Measurements from ENCODE around the gene ARRB1.

Gene ARRB1

DNA sequence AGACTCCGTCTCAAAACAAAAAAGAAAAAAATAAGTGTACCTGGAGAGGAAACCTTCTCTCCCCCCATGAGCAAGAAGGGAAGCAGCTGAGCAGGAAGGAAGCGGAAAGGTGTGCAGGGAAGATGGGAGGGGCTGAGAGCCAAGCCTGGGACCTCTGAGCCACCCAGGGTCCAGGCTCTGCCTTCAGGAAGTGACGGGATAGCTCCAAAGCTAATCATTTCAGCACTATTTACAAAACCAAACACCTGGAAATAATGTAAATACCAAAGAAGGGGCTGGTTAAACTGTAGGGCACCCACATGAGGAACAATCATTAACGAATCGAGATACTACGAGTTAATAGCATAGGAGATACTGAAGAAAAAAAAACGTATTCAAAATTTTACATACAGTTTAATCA is 27.9 kb downstream of the ARRB1 start:
- H3K4me3 ChIP-seq (ENCODE audit: low read length), result no peak overlapping the region
- DNase-seq (ENCODE audit: low read depth, low spot score), result no peak
- H3K4me1 ChIP-seq (ENCODE audit: control insufficient read depth, insufficient read depth, low read length), result no peaks in the 10 kb centered on the region; the same call in 1 of the 2 replicates
- H3K9me3 ChIP-seq (ENCODE audit: control insufficient read depth, insufficient read depth, low read length), result no peaks in the 10 kb centered on the region
- no peaks in the 10 kb centered on the region for H3K36me3 ChIP-seq (ENCODE audit: control insufficient read depth, insufficient read depth, low read length)
- H3K27ac ChIP-seq (ENCODE audit: low read length), result no peak overlapping the region
- WGBS (ENCODE audit: insufficient coverage, insufficient read length), result no CpG with 5 or more reads among the region's 7 CpGs
- H3K27me3 ChIP-seq (ENCODE audit: control insufficient read depth, insufficient read depth, low read length), result no peaks in the 10 kb centered on the region

DNA sequence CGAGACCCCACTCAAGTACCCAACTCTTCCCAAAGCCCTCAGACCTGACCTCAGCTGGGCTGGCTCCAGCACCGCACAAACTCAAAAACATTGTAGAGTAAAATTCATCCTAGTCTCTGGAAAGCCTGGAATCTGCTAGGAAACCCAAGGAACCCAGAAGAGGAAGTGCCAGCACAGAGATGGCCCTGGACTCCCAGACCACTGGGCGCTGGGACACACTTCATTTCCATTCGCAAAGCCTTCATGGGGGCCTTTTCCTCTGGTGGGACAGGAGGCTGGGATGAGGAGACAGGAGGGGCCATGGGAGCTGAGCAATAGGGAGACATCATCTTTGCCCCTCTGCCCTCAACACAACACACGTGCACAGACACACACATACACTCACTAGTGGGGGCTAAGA is 30.8 kb downstream of the ARRB1 start:
- H3K27ac ChIP-seq (ENCODE audit: low read length), result no peak overlapping the region
- no peak overlapping the region for H3K4me3 ChIP-seq (ENCODE audit: low read length)
- no peaks in the 10 kb centered on the region for H3K36me3 ChIP-seq (ENCODE audit: control insufficient read depth, insufficient read depth, low read length)
- no peaks in the 10 kb centered on the region for H3K27me3 ChIP-seq (ENCODE audit: control insufficient read depth, insufficient read depth, low read length)
- H3K9me3 ChIP-seq (ENCODE audit: control insufficient read depth, insufficient read depth, low read length), result no peaks in the 10 kb centered on the region
- H3K4me1 ChIP-seq (ENCODE audit: control insufficient read depth, insufficient read depth, low read length), result peaks cover 2% of the 10 kb centered on the region; the same call in 1 of the 2 replicates
- DNase-seq (ENCODE audit: low read depth, low spot score), result no peak
- no CpG with 5 or more reads among the region's 5 CpGs for WGBS (ENCODE audit: insufficient coverage, insufficient read length)

DNA sequence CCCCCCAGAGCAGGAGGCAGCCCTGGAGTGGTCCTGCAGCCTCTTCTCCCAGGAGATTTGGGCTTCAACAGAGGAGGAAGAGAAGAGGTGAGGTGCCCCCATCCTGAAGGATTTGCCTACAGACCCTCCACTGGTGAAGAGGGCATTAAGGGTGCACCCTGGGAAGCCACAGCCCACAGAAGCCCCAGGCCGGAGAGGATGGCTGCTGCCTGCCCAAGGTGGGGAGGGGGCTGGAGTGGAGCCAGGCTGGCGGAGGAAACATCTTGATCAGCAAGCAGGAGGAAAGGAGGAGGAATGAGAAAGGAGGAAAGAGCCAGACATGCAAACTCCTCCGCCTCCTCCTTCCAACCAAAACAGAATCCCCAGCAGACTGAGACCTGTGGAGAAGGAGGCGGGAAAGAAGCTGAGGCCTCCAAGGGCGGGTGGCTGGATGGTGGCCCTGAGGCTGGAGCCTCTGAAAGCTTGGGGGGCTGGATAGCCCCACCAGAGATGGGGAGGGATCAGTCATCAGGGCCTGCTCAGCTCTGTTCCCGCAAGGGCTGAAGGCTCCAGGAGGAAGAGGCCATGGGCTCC is 31.3 kb downstream of the ARRB1 start:
- H3K27ac ChIP-seq (ENCODE audit: low read length), result no peak overlapping the region
- no CpG with 5 or more reads among the region's 6 CpGs for WGBS (ENCODE audit: insufficient coverage, insufficient read length)

DNA sequence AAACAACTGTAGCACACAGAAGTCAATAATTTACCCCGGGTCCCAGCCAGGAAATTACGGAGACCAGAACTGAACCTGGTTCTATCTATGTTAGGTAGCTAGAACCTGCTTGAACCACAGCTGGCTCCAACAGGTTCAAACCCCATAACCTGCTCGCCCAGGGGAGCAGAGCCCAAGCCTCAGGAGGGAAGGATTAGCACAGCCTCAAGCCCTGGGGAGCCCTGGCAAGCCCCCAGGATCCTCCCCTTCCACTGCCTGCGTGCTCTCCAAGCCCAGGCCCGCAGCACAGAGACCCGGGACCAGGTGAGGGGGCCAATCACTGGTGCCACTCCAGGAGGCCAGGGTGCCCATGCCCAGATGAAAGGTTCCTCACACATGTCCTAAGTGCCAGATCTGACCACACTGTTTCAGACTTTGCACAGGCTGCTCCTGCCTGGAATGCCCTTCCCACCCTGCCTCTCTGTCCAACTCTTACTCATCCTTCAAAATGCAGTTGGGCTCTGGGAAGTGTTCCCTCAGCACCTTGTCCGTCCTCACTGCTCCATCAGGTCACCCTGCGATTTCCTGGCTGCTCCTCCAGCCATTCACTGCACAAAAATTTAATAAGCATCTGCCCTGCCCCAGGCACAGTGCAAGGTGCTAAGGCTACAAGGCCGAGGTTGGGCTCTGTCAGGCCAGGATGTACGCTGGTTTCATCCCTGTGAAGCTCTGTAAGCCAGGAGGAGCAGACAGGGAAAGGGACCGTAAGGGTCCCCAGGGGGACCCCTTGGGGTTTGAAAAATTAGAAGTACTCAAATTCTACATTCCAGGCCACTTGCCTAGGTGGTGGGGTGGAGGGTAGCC is 32.2 kb downstream of the ARRB1 start:
- Histone ChIP-seq H3K27me3 (ENCODE audit: control insufficient read depth, insufficient read depth, low read length) (no peaks in the 10 kb centered on the region), H3K27ac (ENCODE audit: low read length) (no peak overlapping the region), H3K4me3 (ENCODE audit: low read length) (no peak overlapping the region), H3K4me1 (ENCODE audit: control insufficient read depth, insufficient read depth, low read length) (peaks cover 2% of the 10 kb centered on the region; the same call in 1 of the 2 replicates), H3K36me3 (ENCODE audit: control insufficient read depth, insufficient read depth, low read length) (no peaks in the 10 kb centered on the region), H3K9me3 (ENCODE audit: control insufficient read depth, insufficient read depth, low read length) (no peaks in the 10 kb centered on the region)
- no CpG with 5 or more reads among the region's 11 CpGs for WGBS (ENCODE audit: insufficient coverage, insufficient read length)
- no peak for DNase-seq (ENCODE audit: low read depth, low spot score)

More for the DNA sequence above, 31.3 kb downstream of the ARRB1 start:
- no peaks in the 10 kb centered on the region for H3K27me3 ChIP-seq (ENCODE audit: control insufficient read depth, insufficient read depth, low read length)
- H3K4me3 ChIP-seq (ENCODE audit: low read length), result no peak overlapping the region
- no peaks in the 10 kb centered on the region for H3K36me3 ChIP-seq (ENCODE audit: control insufficient read depth, insufficient read depth, low read length)
- DNase-seq (ENCODE audit: low read depth, low spot score), result no peak
- no peaks in the 10 kb centered on the region for H3K9me3 ChIP-seq (ENCODE audit: control insufficient read depth, insufficient read depth, low read length)
- H3K4me1 ChIP-seq (ENCODE audit: control insufficient read depth, insufficient read depth, low read length), result peaks cover 2% of the 10 kb centered on the region; the same call in 1 of the 2 replicates

DNA sequence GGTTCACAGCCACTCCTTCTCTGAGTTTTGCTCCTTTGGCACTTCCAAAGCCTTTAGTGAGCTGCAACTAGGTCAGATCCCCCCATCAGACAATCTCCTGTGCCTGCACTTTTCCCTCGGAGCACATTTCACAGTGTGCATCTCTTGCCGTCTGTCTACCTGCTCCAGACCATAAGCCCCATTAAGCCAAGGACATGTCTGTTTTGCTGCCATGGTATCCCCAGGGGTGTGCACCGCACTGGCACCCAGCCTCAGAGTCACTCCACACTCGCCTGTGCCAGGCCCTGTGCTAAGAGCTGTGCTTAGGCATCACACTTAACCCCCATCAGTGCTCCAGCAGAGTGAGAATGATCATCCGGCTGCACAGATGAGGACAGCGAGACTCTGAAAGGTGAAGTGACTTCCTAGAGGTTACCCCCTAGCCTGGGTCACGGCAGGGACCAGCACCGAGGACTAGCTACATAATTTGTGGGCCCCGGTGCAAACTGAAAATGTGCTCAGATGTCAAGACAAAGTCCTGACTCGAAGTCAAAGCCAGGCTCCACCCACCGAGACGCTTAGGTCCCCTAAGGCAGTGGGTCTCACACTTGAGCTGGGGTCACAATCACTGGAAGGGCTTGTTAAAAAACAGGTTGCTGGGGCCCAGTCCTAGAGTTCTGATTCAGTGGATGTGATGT is 33.9 kb downstream of the ARRB1 start:
- no peak overlapping the region for H3K27ac ChIP-seq (ENCODE audit: low read length)
- H3K4me3 ChIP-seq (ENCODE audit: low read length), result no peak overlapping the region
- no peaks in the 10 kb centered on the region for H3K9me3 ChIP-seq (ENCODE audit: control insufficient read depth, insufficient read depth, low read length)
- WGBS (ENCODE audit: insufficient coverage, insufficient read length), result no CpG with 5 or more reads among the region's 12 CpGs
- no peak for DNase-seq (ENCODE audit: low read depth, low spot score)
- no peaks in the 10 kb centered on the region for H3K27me3 ChIP-seq (ENCODE audit: control insufficient read depth, insufficient read depth, low read length)
- H3K36me3 ChIP-seq (ENCODE audit: control insufficient read depth, insufficient read depth, low read length), result no peaks in the 10 kb centered on the region
- peaks cover 2% of the 10 kb centered on the region; the same call in 1 of the 2 replicates for H3K4me1 ChIP-seq (ENCODE audit: control insufficient read depth, insufficient read depth, low read length)

DNA sequence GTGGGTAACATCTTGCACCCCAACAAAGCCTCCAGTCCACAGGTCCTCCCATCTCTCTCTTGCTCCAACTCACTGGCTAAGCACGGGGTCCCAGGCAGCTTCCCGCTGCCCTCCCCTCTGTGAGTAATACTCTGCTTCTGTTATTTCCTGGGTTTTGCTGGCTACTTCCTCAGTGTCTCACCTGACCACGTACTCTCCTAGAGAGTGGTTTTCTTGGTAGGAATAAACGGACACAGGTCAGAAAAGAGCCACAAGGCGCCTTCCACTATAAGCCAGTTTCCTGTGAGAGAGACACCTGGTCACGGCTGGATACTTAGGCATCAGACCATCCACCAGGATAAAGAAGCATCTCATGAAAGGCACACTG is 36.0 kb downstream of the ARRB1 start:
- Histone ChIP-seq H3K27ac (ENCODE audit: low read length) (no peak overlapping the region), H3K36me3 (ENCODE audit: control insufficient read depth, insufficient read depth, low read length) (no peaks in the 10 kb centered on the region), H3K27me3 (ENCODE audit: control insufficient read depth, insufficient read depth, low read length) (no peaks in the 10 kb centered on the region), H3K4me3 (ENCODE audit: low read length) (no peak overlapping the region), H3K9me3 (ENCODE audit: control insufficient read depth, insufficient read depth, low read length) (no peaks in the 10 kb centered on the region), H3K4me1 (ENCODE audit: control insufficient read depth, insufficient read depth, low read length) (peaks cover 2% of the 10 kb centered on the region; the same call in 1 of the 2 replicates)
- WGBS (ENCODE audit: insufficient coverage, insufficient read length), result no CpG with 5 or more reads among the region's 6 CpGs
- DNase-seq (ENCODE audit: low read depth, low spot score), result no peak

DNA sequence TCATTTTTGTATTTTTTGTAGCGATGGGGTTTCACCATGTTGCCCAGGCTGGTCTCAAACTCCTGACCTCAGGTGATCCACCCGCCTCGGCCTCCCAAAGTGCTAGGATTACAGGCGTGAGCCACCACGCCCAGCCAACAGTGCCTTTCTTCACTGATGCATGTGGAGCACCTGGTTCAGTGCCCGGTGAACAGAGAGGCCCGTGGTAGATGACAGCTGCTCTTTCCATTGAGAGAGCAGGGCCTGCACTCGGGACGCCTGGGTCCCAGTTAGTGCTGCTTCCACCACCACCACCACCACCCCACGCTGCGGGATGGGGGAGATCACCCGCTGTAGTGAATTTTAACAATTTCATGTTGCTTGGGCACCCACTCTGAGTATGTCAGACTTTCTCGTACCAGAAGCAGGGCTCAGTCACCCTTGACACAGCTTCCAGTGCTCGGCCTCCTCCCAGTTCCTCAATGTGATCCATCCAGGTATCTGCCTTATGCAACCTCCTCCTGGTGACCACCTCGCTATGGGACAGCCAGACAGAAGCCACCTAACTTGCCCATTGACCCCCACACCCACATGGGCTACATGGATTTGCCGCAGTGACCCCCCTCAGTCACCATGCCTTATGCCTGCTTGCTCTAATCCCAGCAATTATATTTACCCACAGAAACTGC is 36.6 kb downstream of the ARRB1 start:
- no CpG with 5 or more reads among the region's 16 CpGs for WGBS (ENCODE audit: insufficient coverage, insufficient read length)
- no peak overlapping the region for H3K4me3 ChIP-seq (ENCODE audit: low read length)
- no peak for DNase-seq (ENCODE audit: low read depth, low spot score)
- H3K27me3 ChIP-seq (ENCODE audit: control insufficient read depth, insufficient read depth, low read length), result no peaks in the 10 kb centered on the region
- H3K36me3 ChIP-seq (ENCODE audit: control insufficient read depth, insufficient read depth, low read length), result no peaks in the 10 kb centered on the region
- H3K4me1 ChIP-seq (ENCODE audit: control insufficient read depth, insufficient read depth, low read length), result peaks cover 2% of the 10 kb centered on the region; the same call in 1 of the 2 replicates
- no peaks in the 10 kb centered on the region for H3K9me3 ChIP-seq (ENCODE audit: control insufficient read depth, insufficient read depth, low read length)
- no peak overlapping the region for H3K27ac ChIP-seq (ENCODE audit: low read length)

DNA sequence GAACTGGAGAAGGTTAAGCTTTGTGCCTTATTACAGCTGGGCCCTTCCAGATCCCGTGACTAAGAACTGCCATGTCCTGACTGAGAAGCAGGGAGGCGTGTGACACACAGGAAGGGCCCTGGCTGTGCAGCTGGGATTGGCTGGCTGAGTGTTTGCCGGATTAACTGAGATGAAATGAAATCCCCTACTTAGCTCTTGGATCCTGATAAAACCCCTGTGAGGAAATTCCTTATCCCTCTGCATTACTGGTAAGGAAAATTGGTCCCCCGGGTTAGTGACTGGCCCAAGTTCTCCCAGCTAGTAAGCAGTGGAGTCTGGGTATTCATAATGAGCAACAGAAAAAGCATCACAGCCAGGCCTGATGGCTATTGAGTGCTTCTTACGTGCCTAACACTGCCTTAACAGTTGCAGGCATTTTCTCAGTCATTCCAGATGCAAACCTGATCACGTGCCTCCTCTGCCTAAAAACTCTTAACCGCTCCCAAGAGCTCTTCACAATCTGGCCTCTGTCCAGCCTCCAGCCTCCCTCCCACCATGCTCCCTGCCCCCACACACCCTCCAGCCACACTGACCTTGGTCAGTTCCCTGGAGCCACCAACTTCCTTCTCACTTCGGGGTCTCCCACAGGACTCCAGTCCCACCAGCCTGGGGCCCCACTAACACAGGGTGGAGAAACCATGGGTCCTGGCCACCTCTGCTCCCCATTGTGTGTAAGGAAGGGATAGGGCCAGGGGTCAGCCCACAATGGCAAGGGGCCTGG is 37.8 kb downstream of the ARRB1 start:
- DNase-seq (ENCODE audit: low read depth, low spot score), result no peak
- Histone ChIP-seq H3K27me3 (ENCODE audit: control insufficient read depth, insufficient read depth, low read length) (no peaks in the 10 kb centered on the region), H3K36me3 (ENCODE audit: control insufficient read depth, insufficient read depth, low read length) (no peaks in the 10 kb centered on the region), H3K9me3 (ENCODE audit: control insufficient read depth, insufficient read depth, low read length) (no peaks in the 10 kb centered on the region), H3K4me3 (ENCODE audit: low read length) (no peak overlapping the region), H3K4me1 (ENCODE audit: control insufficient read depth, insufficient read depth, low read length) (peaks cover 2% of the 10 kb centered on the region; the same call in 1 of the 2 replicates), H3K27ac (ENCODE audit: low read length) (no peak overlapping the region)
- no CpG with 5 or more reads among the region's 8 CpGs for WGBS (ENCODE audit: insufficient coverage, insufficient read length)

DNA sequence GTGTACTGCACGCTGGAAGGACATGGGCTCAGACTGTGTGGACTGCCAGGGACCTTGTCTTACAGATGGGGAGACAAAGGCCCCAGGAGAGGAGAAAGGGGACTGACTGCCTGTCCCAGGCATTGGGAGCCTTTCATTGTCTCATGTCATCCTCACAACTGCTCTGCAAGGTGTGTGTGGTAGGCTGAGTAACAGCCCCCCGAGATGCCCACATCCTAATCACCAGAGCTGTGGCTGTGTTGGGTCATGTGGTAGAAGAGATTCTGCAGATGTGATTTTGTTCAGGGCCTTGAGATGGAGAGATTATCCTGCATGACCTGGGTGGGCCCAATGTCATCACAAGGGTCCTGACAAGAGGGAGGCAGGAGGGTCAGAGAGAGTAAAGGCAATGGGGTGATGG is 39.1 kb downstream of the ARRB1 start:
- Histone ChIP-seq H3K4me3 (ENCODE audit: low read length) (no peak overlapping the region), H3K4me1 (ENCODE audit: control insufficient read depth, insufficient read depth, low read length) (no peaks in the 10 kb centered on the region), H3K9me3 (ENCODE audit: control insufficient read depth, insufficient read depth, low read length) (no peaks in the 10 kb centered on the region), H3K27me3 (ENCODE audit: control insufficient read depth, insufficient read depth, low read length) (no peaks in the 10 kb centered on the region), H3K27ac (ENCODE audit: low read length) (no peak overlapping the region), H3K36me3 (ENCODE audit: control insufficient read depth, insufficient read depth, low read length) (no peaks in the 10 kb centered on the region)
- DNase-seq (ENCODE audit: low read depth, low spot score), result no peak
- no CpG with 5 or more reads among the region's 2 CpGs for WGBS (ENCODE audit: insufficient coverage, insufficient read length)

Measured in iPS DF 6.9 (cell line).